Fibroblast of lung (primary cell): ENCODE measurements around the gene HYCC1.

Experiments
- CTCF ChIP-seq, 2 donors: IDR thresholded peaks in 1 of 2; conservative IDR thresholded peaks in 1 of 2; 1 replicate in 1 of 2; 2 replicates in 1 of 2; pipeline ENCODE4 v1.5.1; 2011 to 2012; ENCODE audit warnings: low read length in 2 of 2, control low read depth in 1 of 2, inconsistent platforms in 1 of 2, low read depth in 1 of 2, mild to moderate bottlenecking in 1 of 2
- EZH2 ChIP-seq: IDR thresholded peaks from 2 replicates; pipeline ENCODE4 v1.5.1; 2012; ENCODE audit warnings: low read length, control low read depth, mild to moderate bottlenecking; ENCODE audit errors: missing control alignments

- no peak for TF ChIP-seq CTCF (conservative IDR thresholded peaks at IDR 0.05 in 1 of 2, IDR thresholded peaks at IDR 0.05 in 1 of 2; ENCODE audit: low read depth in 1 of 2, low read length in 2 of 2)
- TF ChIP-seq EZH2, result no peak
Measured at GRCh38 chr7:22979251-22979650, 34.7 kb downstream of the HYCC1 start.
